ENCODE results near the gene PCLAF.

- TF ChIP-seq JUN (IDR thresholded peaks at IDR 0.05; ENCODE audit: low read depth, low read length) (no peak), SIN3A (conservative IDR thresholded peaks at IDR 0.05 in 1 of 2, IDR thresholded peaks at IDR 0.05 in 1 of 2; ENCODE audit: low read depth in 1 of 2, low read length in 2 of 2) (no peak), SAP30 (IDR thresholded peaks at IDR 0.05; ENCODE audit: insufficient read depth, insufficient replicate concordance, low read length) (no peak), YY1 (IDR thresholded peaks at IDR 0.05; ENCODE audit: low read depth, low read length) (no peak)
Measured at GRCh38 chr15:64333516-64333915, 47.7 kb downstream of the PCLAF start.

Measured in H1 (cell line).